Measurements from ENCODE around the gene STX10.

GRCh38 chr19:13127051-13127450 lies 23.1 kb downstream of the STX10 start:
- TF ChIP-seq NR3C1 (CRISPR knock-in tag; conservative IDR thresholded peaks at IDR 0.05; ENCODE audit: low read depth) (no peak), RELA (CRISPR knock-in tag; IDR thresholded peaks at IDR 0.05; ENCODE audit: borderline replicate concordance) (no peak), ATF3 (CRISPR knock-in tag; conservative IDR thresholded peaks at IDR 0.05) (no peak), CTCF (IDR thresholded peaks at IDR 0.05) (no peak)

Data from WTC11 (cell line).